Endodermal cell (in vitro differentiated cells): ENCODE data around the gene CDHR3. TPM values are rescaled to one million over a fixed set of nuclear protein-coding genes. Genes with fewer than 3 reads are reported as not detected.

Experiments
- DNase-seq: peaks from one replicate; pipeline ENCODE4 v3.0.0-alpha.2; 2017
- H3K27ac ChIP-seq: 2 replicates; pipeline ENCODE4 v1.5.1; 2013; ENCODE audit warnings: mild to moderate bottlenecking, low read depth, low read length, moderate library complexity
- H3K27me3 ChIP-seq: 2 replicates; pipeline ENCODE4 v1.6.1; 2013; ENCODE audit warnings: mild to moderate bottlenecking, low read length, moderate library complexity; ENCODE audit not compliant: insufficient read depth, control insufficient read depth, poor library complexity, severe bottlenecking
- H3K36me3 ChIP-seq: 2 replicates; pipeline ENCODE4 v1.7.0; 2013; ENCODE audit warnings: mild to moderate bottlenecking, low read length, moderate library complexity; ENCODE audit not compliant: control insufficient read depth, insufficient read depth
- H3K4me1 ChIP-seq: one replicate; pipeline ENCODE4 v1.7.0; 2013; ENCODE audit warnings: low read length; ENCODE audit not compliant: control insufficient read depth, insufficient read depth
- H3K4me3 ChIP-seq: 2 replicates; pipeline ENCODE4 v1.5.1; 2013; ENCODE audit warnings: mild to moderate bottlenecking, low read length, moderate library complexity
- H3K9ac ChIP-seq: 2 replicates; pipeline ENCODE4 v1.6.1; 2013; ENCODE audit warnings: mild to moderate bottlenecking, low read length, moderate library complexity; ENCODE audit not compliant: poor library complexity, severe bottlenecking; ENCODE audit errors: extremely low read depth
- H3K9me3 ChIP-seq: 2 replicates; pipeline ENCODE4 v1.6.1; 2013; ENCODE audit warnings: mild to moderate bottlenecking, low read length, moderate library complexity; ENCODE audit not compliant: control insufficient read depth
- H3K27ac Mint-ChIP-seq: 2 replicates; pipeline ENCODE4 v1.8.0; 2020; ENCODE audit warnings: mixed read lengths
- H3K27me3 Mint-ChIP-seq: 2 replicates; pipeline ENCODE4 v1.8.0; 2021; ENCODE audit warnings: mild to moderate bottlenecking, mixed read lengths; ENCODE audit not compliant: insufficient read depth
- H3K36me3 Mint-ChIP-seq: 2 replicates; pipeline ENCODE4 v1.8.0; 2020; ENCODE audit warnings: low read depth, mixed read lengths
- H3K4me1 Mint-ChIP-seq: 2 replicates; pipeline ENCODE4 v1.8.0; 2020; ENCODE audit warnings: mixed read lengths
- H3K4me3 Mint-ChIP-seq: 2 replicates; pipeline ENCODE4 v1.8.0; 2020; ENCODE audit warnings: mild to moderate bottlenecking, moderate library complexity, mixed read lengths
- H3K9me3 Mint-ChIP-seq: 2 replicates; pipeline ENCODE4 v1.8.0; 2020; ENCODE audit warnings: mild to moderate bottlenecking, mixed read lengths
- CTCF ChIP-seq: fragments of 200-600 bp; sonication (generic); conservative IDR thresholded peaks from 2 replicates; pipeline ENCODE4 v1.5.0; 2021; ENCODE audit warnings: antibody characterized with exemption, mild to moderate bottlenecking
- WGBS, 2 experiments: methylation state at CpG; one replicate each; pipeline versions ENCODE4 v1.1.5 to v1.1.7; 2013; ENCODE audit warnings: missing lambda C conversion rate in 2 of 2, mixed read lengths in 1 of 2; ENCODE audit not compliant: insufficient coverage in 1 of 2, insufficient read length in 1 of 2; 5-methylcytosine and 5-hydroxymethylcytosine counted together
- total RNA-seq, 2 donors: library from RNA; stranded (reverse); fragmentation: NEBNext Ultra II Directional in 1 of 2; extraction: Animal tissue kit (Norgen Biotek cat#: 25700) in 1 of 2; gene quantifications; 2 replicates in 1 of 2; 3 replicates in 1 of 2; pipeline ENCODE4 v1.2.1, GENCODE V29; 2021

Gene CDHR3
- total RNA-seq, 2 donors from 2014 or later = 7.5 to 16.1 TPM

GRCh38 chr7:105945848-105946247, 17.2 kb upstream of the CDHR3 start:
- peaks cover 1% of the 10 kb centered on the region for H3K9me3 ChIP-seq
- no peak overlapping the region for H3K9ac ChIP-seq
- Mint-ChIP-seq H3K4me3 (no peak overlapping the region), H3K27me3 (no peaks in the 10 kb centered on the region), H3K9me3 (peaks cover 11% of the 10 kb centered on the region), H3K4me1 (no peaks in the 10 kb centered on the region), H3K27ac (no peak overlapping the region), H3K36me3 (no peaks in the 10 kb centered on the region)
- peak; percentile 24 for TF ChIP-seq CTCF
- H3K27ac ChIP-seq = no peak overlapping the region
- DNase-seq = no peak
- H3K27me3 ChIP-seq = no peaks in the 10 kb centered on the region
- H3K36me3 ChIP-seq = no peaks in the 10 kb centered on the region
- no peak overlapping the region for H3K4me3 ChIP-seq
- 92 to 98% methylated on average over 6 to 9 of the region's 9 CpGs for WGBS, 2 experiments
- no peaks in the 10 kb centered on the region for H3K4me1 ChIP-seq

DNA sequence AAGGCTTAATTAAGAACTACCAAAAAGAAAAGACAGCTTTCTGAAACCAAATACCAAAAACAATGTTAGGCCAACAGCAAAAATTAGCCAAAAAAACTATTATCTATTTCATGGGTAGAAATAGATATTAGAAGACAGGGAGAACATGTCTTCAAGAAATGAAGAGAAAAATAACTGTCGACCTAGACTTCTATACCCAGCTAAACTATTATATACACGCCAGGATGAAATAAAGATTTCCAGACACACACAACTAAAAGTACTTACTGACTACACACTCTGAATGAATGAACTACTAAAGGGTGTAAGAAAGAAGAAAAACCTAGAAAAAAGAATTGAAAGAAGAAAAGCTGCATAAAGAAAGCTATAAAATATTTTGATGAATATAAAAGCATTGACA, 11.5 kb upstream of the CDHR3 start:
- no peak overlapping the region for H3K27ac ChIP-seq
- no peaks in the 10 kb centered on the region for H3K36me3 ChIP-seq
- H3K27me3 ChIP-seq = no peaks in the 10 kb centered on the region
- no peak overlapping the region for H3K4me3 ChIP-seq
- WGBS, 2 experiments = 100% methylated on average over 2 of the region's 2 CpGs; no CpG with 5 or more reads in 1 of the 2 experiments
- peaks cover 32% of the 10 kb centered on the region for H3K9me3 Mint-ChIP-seq
- DNase-seq = no peak
- H3K27ac Mint-ChIP-seq = no peak overlapping the region
- peaks cover 14% of the 10 kb centered on the region for H3K36me3 Mint-ChIP-seq
- no peaks in the 10 kb centered on the region for H3K4me1 ChIP-seq
- peaks cover 20% of the 10 kb centered on the region for H3K9me3 ChIP-seq
- no peak for TF ChIP-seq CTCF
- H3K4me1 Mint-ChIP-seq = no peaks in the 10 kb centered on the region
- no peak overlapping the region for H3K9ac ChIP-seq
- H3K27me3 Mint-ChIP-seq = peaks cover 6% of the 10 kb centered on the region
- no peak overlapping the region for H3K4me3 Mint-ChIP-seq

- no peak for TF ChIP-seq CTCF
- no peak overlapping the region for H3K27ac Mint-ChIP-seq
- no peak overlapping the region for H3K9ac ChIP-seq
- no peak overlapping the region for H3K4me3 ChIP-seq
- no peak overlapping the region for H3K27ac ChIP-seq
- H3K4me1 ChIP-seq = no peaks in the 10 kb centered on the region
- H3K27me3 Mint-ChIP-seq = peaks cover 6% of the 10 kb centered on the region
- DNase-seq = no peak
- no peaks in the 10 kb centered on the region for H3K27me3 ChIP-seq
- peaks cover 14% of the 10 kb centered on the region for H3K36me3 Mint-ChIP-seq
- H3K9me3 ChIP-seq = peaks cover 20% of the 10 kb centered on the region
- H3K4me1 Mint-ChIP-seq = no peaks in the 10 kb centered on the region
- 73 to 80% methylated on average over 10 to 15 of the region's 15 CpGs for WGBS, 2 experiments
- H3K4me3 Mint-ChIP-seq = no peak overlapping the region
- H3K36me3 ChIP-seq = no peaks in the 10 kb centered on the region
- peaks cover 32% of the 10 kb centered on the region for H3K9me3 Mint-ChIP-seq
These were observed 10.0 kb upstream of the CDHR3 start for GRCh38 chr7:105952917-105953595.
